HG03097 (cell line): ENCODE data around the gene CALHM3.

ENCODE experiments used
- ATAC-seq: cut with Tn5 transposase; IDR thresholded peaks from one replicate; pipeline ENCODE4 v1.9.1; 2021; ENCODE audit not compliant: unreplicated experiment, low FRiP score

CALHM3 gene

DNA sequence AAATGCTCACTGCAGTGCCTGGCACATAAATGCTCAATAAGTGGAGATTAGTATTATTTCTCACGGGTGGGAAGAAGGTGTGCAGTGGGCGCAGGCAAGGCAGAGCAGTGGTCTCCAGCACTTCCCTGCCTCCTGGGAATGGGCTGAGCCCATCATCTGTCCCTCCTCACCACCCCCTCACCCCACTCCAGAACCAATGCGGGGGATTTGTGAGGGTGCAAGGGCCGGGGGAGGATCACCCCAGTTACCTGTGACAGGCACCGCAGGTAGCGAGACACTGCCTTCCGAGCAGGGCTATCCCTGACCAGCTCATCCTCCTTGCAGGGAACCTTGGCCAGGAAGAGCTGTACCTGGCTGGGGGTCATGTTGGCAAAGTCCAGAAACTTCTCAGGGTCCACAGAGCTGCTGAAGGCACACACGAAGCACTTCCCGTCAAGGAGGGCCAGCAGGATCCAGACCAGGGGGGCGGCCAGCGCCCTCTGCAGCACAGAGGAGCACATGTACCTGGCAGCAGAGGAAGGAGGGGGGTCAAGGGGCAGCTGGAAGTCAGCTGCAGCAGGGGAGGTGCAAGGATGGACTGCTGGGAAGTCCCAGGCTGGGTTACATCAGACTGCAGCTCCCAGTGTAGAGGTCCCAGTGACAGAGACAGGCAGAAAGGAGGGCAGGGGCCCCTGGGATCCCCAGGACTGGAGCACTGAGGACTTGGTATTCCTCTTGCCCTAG is 2.8 kb downstream of the CALHM3 start:
- ATAC-seq = no peak

DNA sequence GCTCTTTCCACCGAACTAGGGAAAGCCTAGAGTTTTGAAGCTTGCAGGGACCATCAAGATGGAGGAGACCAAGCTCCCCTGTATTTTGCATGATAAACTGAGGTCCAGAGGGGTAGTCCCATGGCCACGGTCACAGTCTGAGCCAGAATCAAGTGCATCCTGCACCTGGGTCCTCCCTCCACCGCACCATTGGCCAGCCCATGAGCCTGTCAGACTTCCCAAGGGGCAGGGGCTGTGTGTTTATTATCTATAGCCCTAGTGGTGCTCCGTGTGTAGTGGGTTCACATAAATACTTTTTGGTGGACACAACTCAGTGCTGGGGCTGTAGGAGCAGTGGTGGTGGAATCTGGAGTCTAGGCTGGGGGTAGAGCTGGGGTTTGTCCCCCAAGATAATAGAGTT is 3.6 kb downstream of the CALHM3 start:
- no peak for ATAC-seq

- no peak for ATAC-seq
Measured at GRCh38 chr10:103474077-103474476, 5.0 kb downstream of the CALHM3 start.

- ATAC-seq = no peak
Measured at GRCh38 chr10:103473261-103473671, 5.8 kb downstream of the CALHM3 start.

DNA sequence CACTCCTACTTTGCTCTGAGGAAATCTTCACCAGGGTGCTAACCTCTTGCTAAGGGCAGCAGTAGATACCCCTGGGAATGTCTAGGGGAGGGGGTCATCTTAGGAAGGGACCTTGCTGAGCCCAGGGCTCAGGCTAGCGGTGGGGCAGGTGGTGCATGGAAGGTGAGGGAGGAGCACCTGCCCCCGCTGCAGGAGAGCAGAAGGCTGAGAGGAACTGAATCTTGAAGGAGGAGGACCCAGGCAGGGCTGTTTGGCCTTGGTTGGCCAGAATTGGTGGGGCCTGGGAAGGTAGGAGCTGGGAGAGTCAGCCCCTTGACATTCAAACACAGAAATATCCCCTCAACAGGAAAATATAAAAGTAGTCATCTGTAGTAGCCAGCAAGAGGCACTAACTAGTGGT is 7.0 kb downstream of the CALHM3 start:
- ATAC-seq = no peak

DNA sequence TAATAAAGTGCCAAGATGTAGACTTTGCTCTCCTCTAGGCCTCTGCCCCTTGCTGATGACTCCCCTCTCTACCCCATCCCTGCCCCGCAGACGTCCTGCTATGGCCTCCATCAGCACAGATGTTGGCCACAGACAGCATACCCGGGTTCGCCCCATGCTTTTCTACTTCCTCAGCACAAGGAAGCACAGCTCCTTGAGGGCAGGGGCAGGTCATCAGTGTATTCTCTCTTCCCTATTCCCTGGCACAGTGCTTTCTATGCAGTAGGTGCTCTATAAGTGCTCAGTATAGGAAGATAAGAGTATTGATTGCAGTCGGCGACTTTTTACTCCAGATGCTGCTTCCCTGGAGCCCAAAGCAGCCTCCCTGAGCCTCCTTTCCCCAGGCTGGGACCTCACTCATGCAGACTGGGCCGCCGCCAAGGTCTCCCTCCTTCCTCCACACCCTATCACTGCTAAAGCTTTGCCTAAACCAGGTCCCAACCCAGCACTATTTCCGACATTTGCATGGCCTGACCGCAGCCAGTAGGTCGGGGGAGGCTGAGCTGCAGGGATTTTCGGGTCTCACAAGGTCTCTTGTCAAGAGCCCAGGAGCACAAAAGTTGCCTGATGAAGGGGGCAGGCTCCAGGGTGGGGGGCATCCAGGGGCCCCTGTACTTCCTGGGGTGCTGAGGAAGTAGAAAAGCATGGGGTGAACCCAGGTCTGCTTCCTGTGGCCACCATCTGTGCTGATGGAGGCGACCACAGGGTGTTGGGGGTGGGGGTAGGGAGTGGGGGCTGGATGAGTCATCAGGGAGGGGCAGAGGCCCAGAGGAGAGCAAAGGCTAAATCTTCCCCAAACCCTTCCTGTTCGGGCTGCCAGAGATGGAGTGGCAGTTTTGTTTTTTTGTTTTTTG is 8.0 kb downstream of the CALHM3 start:
- peak; percentile 71 for ATAC-seq

DNA sequence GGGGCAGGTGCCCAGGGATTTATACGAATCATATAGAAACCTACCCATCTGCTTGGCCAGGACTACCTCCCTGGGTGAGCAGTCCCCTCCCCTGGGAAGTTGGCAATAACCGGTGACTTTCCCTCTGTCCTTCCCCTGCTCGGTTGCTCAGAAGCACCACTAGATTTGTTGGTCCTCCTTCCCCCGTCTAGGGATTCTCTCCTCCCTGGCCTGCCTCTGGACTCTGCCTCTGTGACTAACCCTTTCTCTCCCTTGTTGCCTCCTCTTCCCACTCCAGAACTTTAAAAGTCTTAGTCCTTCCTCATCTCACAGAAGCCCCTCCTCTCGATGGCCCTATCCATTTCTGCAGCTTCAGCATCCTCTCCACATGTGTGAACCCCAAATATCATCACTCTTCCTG is 9.8 kb downstream of the CALHM3 start:
- no peak for ATAC-seq

DNA sequence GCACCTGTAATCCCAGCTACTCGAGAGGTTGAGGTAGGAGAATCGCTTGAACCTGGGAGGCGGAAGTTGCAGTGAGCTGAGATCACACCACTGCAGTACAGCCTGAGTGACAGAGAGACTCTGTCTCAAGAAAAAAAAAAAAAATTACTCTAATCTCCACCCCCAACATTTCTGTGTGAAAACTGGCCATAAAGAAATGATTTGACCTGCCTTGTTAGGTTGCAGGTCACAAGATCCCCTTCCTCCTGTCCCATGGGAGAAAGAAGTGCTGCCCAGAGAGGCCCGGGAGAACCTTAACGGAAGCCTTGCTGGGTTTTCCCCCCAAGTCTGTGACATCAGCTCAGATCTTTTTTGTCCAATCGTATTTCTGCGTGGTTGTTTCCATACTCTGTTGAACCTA is 11.6 kb downstream of the CALHM3 start:
- no peak for ATAC-seq

- ATAC-seq = no peak
Measured at GRCh38 chr10:103466734-103467133, 12.3 kb downstream of the CALHM3 start.

DNA sequence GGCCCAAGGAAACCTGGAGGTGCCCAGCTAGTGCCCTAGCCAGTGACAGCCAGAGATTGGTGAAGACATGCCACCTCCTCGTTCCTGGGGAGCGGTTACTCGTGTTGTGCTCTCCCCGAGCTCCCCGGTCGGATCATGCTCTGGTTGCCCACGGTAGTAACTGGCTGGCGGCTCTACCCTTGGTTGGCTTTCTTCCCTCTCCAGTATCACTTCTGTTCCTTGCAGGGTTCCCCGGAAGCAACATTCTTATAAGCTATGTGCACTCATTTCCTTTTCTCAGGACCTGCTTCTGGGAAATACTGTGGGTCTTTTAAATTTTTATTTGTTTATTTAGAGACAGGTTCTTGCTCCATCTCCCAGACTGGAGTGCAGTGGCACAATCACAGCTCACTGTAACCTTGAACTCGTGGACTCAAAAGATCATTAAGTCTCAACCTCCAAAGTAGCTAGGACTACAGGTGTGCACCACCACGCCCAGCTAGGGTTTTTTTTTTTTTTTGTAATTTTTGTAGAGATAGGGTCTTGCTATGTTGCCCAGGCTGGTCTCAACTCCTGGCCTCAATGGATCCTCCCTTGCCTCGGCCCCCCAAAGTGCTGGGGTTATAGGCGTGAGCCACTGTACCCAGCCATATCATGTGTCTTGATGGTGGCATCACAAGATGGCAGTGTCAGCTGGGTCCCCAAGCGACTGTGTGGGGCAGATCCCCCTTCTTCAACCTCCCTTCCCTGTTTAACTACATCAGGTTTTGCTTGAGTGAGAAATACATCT is 13.4 kb downstream of the CALHM3 start:
- no peak for ATAC-seq

DNA sequence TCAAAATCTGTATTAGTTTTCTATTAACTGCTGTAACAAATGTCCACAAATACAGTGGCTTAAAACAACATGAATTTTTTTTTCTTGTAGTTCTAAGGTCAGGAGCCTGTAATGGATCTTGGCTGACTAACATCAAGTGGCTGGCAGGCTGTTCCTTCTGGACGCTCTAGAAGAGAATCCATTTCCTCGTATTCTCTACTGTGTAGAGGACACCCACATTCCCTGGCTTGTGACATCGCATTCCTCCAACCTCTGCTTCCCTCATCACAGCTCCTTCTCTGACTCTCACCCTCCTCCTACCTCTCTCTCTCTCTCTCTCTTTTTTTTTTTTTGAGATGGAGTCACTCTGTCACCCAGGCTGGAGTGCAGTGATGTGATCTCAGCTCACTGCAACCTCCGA is 15.5 kb downstream of the CALHM3 start:
- no peak for ATAC-seq

DNA sequence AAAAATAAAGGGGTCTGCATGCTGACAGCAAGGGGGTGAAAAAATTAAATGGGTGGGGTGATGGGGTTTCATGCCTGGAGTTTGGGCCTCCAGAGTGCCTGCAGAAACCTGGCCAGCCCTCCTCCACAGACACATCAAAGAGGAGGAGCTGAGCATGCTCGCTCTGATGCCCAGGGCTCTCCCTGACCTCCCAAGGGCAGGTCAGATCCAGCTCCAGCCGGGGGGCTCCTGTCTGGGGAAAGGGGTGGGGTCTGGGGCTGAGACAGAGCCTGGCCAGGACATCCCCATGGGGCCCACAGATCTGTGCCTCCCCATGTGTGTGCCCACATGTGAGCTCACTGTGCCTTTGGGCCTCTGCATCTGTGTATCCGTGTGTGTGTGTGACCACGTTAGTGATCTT is 19.4 kb downstream of the CALHM3 start:
- no peak for ATAC-seq

- no peak for ATAC-seq
Measured at GRCh38 chr10:103458720-103459119, 20.3 kb downstream of the CALHM3 start, which contains the start of gene CALHM1. CALHM1 (minus strand) TSS chr10:103458900; CDS start chr10:103458751, 149 bp downstream.

DNA sequence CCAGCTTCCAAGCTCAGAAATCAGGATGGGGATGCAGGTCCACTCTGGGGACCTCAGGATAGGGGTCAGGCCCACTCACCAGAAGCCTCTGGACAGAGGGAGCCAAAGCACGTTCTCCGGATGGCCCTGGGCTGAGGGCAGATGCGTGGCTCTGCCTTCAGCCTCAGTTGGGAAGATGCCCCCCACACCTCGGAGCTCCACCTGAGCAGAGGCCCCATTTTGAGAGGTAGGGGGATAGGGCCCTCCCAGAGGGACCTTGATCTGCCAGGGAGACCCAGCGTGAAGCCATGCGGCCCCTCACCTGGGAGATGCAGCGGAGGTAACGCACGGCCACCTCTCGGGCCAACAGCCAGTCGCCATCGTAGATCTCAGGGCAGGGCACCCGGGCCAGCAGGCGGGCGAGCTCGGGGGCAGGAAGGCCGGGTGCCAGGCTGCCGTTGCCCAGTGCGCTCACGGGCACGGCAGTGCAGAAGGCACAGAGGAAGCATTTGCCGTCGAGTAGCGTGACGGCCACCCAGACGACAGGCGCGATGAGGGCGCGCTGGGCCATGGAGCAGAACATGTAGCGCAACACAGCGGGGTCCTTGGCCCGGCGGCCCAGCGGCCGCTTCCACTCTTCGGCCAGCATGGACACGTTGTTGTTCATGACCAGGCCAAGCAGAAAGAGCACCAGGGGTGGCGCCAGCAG is 21.0 kb downstream of the CALHM3 start:
- ATAC-seq = no peak

DNA sequence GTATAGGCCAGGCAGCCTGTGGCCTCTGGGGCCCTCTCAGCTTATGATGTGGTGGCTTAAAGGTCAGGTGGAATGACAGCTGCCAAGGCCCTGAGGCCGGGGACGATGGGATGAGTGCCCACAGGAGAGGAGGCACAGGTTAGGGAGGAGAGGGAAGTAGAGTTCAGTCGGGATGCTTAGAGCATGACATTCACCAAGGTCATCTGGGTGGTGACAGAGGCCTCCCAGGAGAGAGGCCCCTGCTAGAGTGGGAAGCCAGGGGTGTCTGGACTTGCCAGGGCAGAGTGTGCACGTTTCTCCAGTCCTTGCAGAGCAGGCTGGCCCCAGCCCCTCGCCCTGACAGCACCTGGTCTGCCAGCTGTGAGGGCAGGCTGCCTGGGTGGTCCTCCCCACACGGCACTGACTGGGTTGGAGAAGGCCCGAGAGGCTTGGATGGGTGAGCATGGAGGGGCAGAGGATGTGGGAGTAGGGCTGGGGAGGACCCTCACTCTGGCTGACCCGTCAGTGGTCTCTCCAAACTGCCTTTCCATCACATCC is 21.8 kb downstream of the CALHM3 start:
- ATAC-seq = no peak

- no peak for ATAC-seq
Measured at GRCh38 chr10:103456074-103456660, 22.9 kb downstream of the CALHM3 start.

GRCh38 chr10:103455235-103455634 is 23.8 kb downstream of the CALHM3 start:
- no peak for ATAC-seq

DNA sequence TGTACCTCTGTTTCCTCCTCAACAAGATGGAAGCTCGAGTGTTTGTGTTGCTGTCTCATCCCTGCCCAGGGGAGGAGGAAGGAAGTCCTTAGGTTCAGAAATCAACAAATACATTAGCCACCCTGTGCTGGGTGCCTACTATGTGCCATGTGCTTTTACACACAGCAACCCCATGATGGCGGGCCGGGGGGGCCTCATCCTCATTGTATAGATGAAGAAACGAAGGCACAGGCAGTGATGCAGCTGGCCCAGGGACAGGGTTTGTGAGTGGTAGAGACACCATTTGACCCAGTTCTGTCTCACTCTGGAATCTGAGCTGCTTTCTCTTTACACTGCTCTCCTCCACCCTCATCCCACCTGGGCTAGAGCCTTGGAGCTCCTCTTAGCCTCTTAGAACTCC is 25.0 kb downstream of the CALHM3 start:
- ATAC-seq = no peak

DNA sequence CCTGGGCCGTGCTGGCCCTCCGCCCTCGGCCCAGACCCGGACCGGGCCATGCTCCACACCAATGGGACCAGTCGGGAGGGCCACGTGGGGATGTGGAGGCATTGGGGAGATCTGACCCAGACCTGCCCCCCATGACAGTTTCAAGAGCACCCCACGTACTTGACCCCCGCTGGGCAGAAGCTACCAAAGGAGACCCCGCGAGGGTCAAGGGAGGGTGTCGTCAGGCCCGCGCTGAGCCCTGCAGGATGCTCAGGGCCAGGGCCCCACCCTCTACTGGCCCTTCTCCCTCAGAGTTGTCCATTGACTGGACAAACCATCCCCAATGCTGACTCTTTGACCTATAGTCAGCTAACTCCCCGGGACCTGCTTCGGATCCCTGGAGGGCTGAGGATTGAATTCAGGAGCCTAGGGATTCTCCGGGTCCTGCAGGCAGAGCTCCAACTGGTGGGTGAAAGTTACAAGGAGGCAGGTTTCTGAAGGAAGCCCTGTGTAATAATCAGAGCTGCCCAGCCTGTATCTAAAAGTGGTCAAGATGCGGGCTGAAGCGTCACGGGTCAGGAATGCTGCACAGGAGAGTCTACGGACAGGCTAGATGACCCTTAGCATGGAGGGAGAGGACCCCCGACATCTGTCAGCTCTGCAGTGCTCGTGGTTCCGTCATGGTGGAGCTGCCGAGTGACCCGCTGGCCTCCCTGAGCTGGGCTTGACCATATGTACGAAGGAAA is 26.4 kb downstream of the CALHM3 start:
- ATAC-seq = no peak
